NCI-H146 treated with DMSO at 0.1 percent for 48 hours (cell line): ENCODE measurements around the gene LARP4B.
A peak's percentile ranks its signal among the peaks of the same experiment; 100 is the strongest.

Source experiments
- DNase-seq: peaks from one replicate; lab custom pipeline; 2025; ENCODE audit not compliant: unreplicated experiment; lab: John Stamatoyannopoulos, UW

LARP4B gene

DNA sequence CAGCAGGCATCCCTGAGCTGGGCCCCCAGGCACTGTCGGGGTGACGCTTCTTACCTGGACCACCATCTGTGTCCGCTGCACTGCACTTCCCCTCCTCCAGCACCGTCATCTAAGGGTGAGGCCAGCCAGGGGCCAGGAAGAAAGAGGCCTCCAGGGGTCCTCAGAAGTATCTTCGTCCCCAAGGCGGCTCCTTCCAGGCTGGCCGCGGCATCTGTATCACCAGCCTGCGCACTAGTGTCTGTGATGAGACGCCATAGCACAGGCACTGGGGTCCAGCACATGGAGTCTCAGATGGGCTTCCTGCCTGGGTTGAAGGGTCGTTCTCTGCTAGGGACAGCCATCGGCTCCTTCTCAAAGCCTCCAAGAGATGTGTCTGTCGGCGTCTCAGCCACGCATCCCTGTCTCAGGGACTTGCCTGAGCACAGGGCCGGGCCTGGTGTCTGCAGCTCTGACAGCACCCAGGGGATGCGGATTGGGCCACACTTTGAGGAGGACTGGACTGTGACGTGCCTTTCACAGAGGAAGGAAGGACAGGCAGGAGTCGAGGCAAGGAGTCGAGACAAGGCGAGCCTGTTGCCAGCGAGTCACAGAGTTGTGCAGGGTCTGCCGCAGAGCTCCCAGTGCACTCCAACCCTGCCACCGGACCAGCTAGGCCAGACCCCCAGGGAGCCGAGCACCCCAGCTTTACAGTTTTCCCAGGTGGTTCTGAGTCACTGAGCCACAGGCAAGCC is 140.5 kb downstream of the LARP4B start:
- DNase-seq, result no peak

DNA sequence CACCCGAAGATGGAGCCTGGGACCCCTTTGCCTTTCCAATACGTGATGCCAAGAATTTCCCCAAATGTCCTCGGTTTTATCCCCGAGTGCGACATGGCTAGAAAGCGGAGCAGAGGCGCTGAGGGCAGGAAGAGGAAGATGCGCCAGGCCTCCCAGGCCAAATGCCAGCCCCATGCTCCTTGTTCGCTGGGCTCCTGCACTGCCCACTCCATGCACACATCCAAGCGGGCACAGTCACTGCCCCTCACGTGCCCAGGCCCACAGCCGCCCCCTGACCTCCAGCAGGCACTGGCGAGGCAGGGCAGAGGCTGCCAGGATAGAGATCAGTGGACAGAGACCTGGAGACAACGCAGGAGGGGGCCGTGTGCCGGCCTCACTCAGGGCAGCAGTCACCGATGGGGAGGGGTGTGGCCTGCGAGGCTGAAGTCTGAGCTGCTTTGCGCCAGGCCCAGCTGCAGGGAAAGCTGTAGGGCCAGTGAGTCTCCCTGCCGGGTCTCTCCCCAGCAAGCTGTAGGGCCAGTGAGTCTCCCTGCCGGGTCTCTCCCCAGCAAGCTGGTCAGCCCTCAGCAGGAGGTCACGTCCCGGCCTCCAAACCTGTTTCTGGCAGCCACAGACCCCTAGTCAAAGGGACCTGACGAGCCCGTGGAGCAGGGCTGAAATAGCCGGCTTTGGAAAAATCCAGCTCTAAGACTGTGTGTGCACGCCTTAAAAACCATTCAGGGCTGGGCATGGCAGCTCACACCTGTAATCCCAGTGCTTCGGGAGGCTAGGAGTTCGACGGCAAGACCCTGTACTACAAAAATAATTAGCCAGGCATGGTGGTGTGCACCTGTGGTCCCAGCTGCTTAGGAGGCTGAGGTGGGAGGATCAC is 141.4 kb downstream of the LARP4B start:
- no peak for DNase-seq

DNA sequence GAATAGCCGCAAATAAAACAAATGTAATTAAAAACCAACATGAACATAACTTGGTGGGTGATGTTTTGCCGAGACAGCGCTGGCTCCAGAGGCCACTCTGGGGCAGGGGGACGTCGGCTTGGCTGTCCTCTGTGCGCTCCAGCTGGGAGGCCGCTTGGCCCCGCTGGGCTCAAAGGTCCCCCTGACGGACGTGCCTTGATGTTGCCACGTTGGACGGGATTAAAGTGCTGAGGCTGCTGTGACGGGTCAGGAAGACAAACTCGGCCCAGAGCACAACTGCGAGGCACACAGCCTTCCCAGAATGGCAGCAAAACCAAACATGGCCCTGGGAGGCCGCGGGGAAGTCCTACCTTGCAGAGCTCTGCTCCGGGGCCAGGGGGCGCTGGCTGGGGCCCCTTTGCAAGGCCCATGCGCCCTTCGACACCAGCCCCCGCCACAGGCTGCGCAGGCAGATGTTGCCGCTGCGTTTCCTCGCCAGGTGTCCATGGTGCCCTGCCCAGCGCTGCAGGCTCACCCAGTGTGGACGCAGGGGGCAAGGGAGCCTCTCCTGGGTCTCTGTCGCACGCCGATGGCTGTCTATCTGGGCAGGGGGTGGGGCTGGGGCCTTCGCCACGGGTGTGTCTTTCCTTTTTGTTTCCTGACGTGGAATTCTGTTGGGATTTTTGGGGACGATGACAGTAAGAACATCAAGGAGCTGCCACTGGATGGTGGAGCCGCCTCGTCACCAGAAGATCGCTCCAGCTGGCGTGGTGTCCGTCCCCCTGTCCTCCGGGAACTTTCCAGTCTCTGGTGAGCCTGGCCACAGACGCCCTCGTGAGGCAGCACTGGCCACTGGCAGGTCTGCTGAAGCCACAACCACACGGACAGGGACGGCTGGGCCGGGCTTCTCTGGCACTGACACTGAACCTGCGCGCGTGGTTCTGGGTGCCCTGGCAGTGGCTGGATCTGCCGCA is 142.4 kb downstream of the LARP4B start:
- no peak for DNase-seq

DNA sequence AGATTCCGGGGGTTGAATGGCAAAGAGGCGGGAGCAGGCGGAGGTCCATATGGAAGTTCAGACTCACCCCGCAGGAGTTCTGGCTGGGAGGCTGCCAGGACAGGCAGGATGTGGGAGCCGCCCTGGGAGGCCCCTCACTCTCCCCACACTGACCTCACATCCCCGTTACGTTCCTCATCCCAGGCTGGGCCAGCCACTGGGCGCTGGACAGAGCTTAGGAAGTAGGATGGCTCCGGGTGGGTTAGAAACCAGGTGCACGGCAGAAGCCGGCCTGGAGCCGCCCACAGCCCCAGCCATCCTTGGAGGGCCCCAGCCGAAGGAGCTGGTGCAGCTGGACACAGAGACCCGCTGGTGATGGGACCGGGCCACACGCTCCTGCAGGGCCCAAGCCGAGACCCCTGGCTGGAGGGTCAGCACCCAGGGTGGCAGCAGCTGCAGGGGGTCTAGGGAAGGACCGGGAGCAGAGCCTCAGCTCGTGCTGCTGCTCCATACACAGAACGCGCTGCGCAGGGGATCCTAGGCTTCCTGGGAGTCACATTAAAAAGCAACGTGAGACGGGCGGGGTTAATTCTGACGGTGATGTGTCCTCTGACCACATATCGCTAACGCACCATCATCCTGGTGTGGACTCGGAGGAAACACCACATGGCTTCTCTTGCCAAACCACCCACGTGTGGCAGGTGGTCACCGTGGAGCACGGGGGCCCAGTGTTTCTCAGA is 143.4 kb downstream of the LARP4B start:
- DNase-seq, result no peak

DNA sequence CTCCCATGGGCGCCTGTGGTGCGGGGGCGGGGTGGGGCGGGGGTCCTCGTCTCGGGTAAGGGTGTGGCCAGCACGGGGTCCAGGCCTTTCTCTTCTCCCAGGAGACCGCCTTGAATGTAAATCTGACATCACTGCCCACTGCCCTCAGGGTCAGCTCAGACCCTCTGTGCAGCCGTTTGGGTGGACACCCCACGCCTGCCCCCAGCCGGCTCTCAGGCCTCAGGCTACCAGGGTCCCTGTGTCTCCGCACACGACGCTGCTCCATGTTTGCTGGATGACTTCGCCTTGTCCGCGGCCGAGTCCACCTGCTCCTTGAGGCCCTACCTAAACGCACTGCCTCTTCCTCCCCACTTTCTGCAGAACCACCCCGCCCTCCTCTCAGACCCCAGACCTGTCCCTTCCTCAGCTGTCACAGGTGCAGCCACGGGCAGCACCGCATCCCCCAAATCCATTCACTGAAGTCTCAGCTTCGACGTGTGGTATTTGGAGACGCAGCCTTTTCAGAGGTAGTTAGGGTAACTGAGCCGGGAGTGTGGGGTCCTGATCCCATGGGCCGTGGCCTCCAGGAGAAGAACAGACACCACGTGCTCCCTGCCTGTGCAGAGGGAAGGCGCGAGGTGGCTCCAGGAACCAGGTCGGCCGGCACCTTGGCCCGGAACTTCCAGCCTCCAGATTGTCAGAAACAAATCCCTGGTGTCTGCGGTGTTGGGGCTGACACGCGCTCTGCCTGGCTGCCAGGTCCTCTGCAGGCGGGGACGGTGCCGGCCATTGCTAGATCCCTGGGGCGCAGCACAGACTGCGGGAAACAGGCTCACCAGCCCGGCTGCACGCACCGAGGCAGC is 144.7 kb downstream of the LARP4B start:
- DNase-seq, result no peak

DNA sequence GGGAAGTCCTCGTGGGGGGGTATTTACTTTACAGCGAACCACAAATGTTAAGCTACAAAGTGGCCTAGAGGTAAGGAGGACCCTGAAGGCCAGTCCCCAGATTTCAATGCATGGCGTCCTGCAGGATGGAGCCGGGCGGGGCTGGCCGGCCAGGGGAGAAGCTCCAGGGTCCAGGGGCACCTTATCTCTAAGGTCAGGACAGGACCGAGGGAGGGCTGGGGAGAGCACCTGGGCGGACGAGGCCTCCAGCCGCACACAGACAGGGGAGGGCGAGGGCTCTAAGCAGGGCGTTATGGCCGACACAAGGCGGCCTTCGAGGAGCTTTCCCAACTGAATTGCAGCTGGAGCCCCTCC is 145.7 kb downstream of the LARP4B start:
- DNase-seq, result no peak

DNA sequence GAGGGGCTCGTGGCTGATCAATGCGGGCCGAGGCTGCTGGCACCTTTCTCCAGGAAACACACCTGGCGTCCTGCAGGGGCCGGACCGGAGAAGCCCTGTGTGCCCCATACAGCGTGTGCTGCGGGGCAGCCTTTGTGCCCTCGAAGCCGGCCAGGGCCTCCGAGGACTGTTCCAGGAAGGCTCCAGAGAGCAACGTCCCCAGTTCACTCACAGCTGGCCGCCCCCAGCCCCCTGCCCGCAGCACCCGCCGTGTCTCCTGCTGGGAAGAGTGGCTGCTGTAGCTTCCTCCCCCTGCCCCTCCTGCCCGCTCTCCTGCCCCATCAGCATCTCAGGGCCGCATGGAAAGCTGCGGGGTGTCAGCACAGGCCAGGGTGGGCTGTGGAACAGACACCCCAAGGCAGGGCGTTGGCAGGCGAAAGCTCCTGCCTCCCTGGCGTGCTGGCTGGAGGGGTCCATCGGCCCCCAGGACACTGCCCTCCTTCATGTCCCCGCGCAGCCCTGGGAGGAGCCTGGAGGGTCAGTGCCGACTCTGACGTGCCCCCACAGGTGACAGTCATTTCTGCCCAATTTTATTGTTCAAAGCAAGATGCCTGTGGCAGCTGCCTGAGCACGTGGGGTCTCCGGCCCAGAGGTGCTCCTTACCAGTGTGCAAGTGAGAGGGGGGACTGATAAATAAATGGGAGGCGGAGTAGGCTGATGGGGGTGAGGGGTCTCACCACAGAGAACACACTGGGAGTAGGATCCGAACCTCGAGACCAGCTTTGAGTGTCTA is 146.2 kb downstream of the LARP4B start:
- DNase-seq, result peak; percentile 35

DNA sequence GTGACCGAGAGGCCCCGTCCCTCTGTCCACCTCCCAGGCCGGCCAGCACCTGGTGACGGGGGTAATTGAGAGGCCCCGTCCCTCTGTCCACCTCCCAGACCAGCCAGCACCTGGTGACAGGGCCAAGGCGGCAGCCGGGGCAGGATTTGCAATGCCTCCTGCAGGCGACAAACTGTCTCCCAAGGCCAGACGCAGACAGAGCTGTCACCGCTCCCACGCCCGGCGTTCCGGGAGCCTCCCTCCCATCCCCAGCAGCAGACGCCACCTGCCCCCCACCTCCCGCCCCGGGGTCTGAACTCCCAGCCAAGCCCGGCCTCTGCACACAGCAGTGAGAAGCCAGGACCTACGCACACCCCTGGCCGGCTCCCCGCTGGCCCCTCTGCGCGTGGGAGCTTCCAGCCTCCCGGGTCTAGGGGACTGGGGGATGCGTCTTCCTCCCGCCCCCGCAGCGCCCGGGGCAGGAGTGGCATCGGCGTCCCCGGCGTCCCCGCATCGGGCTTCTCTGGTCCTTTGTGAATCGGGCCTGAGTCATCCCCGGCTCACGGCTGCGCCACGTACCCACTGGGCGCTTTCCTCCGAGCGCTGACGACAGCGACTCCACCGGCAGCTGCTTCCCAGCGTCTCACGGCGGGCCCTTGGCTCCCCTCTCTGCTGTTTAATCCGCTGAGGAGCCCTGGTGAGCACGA is 147.0 kb downstream of the LARP4B start:
- DNase-seq, result peak; percentile 59

DNA sequence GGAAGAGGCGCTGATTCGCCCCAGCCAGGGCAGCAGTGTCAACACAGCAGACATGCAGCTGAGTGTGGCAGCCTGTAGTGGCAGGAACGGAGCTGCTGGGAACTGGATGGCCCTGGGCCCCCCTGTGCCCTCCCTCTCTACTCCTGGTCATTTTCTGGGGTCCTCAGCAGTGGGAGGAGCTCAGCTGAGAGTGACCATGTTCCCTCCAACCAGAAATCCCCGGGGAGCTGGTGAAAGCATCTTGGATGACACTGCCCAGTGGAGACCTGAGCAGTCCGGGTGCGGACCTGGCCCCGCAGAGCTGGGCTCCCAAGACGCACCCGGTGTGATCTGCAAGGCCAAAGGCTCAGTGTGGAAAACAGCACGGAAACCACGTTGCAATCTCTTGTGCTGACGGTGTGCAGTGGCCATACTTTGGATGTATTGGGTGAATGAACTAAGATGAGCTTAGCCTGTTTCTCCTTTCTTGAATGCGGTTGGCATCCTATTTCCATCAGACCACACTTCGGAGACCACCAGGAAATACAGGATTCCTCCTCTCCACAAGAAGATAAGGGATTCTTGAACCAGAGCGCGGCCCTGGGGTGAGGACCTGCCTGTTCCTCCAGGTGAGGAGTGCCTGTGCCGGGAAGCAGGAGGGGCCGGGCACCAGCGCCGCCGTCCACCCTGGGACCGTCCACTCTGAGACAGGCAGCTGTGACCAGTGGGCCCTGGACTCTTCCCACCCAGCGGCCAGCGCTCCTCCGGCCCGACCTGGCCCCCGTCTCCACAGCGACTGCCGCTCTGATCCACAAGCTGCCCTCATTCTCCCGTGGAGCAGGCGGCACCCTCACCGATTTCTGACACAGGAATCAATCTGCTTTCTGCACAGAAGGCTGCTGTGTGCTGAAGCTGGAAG is 148.5 kb downstream of the LARP4B start:
- DNase-seq, result no peak

DNA sequence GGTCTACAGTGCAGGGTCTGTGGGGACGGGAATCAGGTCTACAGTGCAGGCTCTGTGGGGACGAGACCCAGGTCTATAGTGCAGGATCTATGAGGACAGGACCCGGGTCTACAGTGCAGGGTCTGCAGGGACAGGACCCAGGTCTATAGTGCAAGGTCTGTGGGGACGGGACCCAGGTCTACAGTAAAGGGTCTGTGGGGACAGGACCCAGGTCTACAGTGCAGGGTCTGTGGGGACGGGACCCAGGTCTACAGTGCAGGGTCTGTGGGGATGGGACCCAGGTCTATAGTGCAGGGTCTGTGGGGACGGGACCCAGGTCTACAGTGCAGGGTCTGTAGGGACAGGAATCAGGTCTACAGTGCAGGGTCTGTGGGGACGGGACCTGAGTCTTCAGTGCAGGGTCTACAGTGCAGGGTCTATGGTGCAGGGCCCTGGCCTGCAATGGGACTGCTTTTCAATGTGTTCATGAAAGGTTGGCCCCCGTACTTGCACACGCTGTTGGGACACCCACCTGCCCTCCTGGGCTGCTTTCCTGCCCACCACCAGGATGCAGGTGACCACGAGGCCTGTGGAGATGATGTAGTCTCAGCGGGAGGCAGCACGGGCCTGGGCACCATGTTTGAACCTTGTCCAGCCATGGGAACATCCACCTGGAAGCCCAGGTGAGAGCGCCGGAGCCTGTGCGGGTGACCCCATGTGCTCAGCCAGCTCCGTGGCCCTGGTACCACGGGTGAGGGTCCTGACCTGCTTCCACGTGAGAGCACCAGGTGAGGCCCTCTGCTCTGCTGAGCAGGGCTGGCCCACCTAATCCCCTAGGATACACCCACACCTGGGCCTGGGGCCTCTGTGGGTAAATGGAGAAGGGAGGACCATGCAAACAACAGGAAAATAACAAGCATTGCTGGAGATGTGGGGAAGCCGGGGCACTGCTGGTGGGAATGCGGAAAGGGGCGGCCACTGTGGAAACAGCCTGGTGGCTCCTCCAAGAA is 150.7 kb downstream of the LARP4B start:
- DNase-seq, result no peak

DNA sequence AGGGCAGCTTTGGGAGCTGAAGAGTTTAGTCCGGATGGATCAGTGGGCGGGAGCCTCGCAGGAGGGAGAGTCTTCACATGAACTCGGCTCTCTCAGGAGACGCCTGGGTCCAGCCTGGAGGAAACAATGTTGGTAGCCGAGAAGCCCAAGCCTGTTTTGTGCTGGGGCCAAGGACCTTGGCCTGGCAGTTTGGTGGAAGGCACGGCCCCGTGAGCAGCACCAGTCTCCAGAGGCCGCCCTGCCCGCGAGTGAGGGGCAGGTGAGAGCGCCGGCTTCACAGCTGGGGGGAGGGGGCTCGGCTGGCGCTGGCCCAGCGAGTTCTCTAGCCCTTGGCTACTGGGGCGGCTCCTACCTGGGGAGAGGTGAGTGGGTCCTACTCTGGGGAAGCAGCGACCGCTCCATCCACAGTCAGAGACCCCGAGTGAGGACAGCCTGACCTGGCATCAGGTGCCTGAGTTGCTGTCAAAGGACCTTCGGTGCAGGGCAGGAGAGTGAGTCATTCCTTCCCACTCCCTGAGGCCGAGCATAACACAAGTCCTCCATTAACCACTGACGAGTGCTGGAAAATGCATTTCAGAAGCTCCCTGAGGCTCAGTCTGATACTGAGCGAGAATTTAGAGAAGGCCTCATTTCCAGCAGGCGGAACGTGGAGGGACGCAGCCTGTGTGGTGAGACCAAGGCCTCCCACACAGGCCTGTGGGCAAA is 152.7 kb downstream of the LARP4B start:
- no peak for DNase-seq

DNA sequence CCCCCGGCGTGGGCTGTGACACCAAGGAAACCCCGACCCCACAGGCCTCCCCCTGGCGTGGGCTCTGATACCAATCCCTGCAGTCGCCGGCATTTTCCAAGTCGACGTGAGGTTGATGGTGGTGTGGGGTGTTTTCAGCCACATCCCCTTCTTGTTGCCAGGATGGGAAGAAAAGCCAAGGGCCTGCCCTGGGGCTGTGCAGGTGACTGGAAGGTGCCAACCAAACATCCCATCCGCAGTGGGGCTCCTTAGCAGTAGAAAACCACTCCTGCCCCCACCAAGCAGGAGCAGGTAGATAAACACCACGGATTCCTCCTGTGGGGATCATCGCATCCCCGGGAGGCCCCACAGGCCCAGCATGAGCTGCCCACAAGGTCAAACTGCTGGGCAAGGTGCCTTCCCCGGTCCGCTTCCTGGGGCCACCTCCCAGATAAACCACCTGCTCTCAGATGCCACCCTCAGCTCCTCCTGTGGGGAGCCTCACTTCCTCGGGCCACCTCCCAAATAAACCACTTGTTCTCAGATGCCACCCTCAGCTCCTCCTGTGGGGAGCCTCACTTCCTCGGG is 153.5 kb downstream of the LARP4B start:
- no peak for DNase-seq

DNA sequence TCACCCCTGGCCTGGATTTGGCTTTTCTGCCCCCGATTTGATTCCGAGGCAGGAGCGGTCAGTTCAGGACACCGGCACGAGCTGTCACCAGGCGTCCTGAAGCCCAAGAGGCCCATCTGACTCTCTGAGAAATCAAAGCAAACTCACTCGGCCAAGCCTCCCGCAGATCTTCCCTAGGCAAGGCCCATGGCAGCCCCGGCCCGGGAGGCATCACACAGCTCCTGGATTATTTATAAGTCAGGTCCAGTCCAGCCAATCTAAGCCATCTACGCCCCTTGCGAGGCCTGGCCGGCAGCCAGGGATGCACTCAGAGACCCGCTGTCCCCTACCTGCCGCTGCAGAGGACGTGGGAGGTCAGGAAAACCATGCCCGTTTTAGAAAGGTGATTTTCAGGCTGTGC is 154.7 kb downstream of the LARP4B start:
- DNase-seq, result no peak

DNA sequence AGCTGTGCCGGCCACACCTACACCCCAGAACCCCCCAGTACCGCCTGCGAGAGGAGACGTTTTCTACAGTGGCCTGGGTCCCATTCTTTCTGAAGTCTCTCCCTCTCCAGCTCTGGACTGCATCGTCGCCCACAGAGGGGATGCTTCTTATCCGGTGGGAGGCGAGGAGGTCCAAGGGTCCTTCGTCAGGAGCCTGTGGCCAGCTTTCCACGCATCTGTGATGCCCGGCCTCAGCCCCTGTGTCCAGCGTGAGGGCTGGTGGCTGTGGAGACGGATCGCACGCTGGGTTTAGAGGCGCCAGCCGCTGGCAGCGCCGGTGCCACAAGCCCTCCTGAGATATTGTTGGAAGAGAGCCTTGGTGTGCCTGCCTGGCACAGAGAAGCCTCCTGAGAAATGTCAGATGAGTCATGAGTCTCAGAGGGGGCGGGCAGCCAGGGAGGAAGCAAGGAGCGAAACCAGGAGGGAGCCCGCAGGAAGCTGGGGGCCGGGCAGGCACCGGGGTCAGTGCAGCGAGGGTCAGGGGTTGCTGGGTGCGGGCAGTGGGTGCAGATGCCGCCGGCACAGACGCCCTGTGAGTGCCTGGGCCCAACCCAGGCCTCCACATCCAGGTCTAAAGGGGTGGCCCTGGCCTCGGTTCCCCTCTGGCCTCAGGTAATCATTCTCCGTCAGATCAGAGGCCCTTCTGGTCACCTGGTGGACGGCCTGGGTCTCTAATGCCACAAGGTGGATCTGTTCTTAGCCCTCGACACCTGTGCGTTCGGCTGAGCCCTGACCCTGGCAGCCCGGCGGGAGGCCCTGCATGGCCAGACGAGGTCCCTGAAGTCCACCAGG is 156.0 kb downstream of the LARP4B start:
- no peak for DNase-seq
